ENCODE results near the gene CMPK1. TPM values are rescaled to one million over a fixed set of nuclear protein-coding genes. Genes with fewer than 3 reads are reported as not detected.

CMPK1 gene
- total RNA-seq, 4 donors from 2014 or later: 69.9 to 105 (median 99.2) TPM

DNA sequence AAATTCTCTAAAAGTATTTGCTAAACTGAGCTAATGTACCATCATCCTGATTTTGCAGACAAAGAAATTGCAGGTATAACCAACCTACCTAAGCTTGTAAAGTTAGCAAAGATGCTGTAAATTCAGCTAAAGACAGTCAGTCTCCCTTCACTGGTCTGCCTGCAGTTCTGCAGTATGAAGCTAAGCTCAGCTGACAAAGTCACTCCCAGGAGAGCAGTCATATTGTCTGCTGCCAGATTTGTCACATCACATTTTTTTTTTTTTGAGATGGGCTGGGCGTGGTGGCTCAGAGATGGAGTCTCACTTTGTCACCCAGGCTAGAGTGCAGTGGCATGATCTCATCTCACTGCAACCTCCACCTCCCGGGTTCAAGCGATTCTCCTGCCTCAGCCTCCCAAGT is 8.9 kb upstream of the CMPK1 start:
- Histone ChIP-seq H3K27ac (peak overlapping the region in 1 of 4 donors; percentile 62), H3K9me3 (no peaks in the 10 kb centered on the region), H3K4me1 (no peaks in the 10 kb centered on the region), H3K27me3 (no peaks in the 10 kb centered on the region), H3K4me3 (no peak overlapping the region), H3K36me3 (no peaks in the 10 kb centered on the region)
- no peak for TF ChIP-seq POLR2A (IDR thresholded peaks at IDR 0.05)
- TF ChIP-seq, protein P1, sequence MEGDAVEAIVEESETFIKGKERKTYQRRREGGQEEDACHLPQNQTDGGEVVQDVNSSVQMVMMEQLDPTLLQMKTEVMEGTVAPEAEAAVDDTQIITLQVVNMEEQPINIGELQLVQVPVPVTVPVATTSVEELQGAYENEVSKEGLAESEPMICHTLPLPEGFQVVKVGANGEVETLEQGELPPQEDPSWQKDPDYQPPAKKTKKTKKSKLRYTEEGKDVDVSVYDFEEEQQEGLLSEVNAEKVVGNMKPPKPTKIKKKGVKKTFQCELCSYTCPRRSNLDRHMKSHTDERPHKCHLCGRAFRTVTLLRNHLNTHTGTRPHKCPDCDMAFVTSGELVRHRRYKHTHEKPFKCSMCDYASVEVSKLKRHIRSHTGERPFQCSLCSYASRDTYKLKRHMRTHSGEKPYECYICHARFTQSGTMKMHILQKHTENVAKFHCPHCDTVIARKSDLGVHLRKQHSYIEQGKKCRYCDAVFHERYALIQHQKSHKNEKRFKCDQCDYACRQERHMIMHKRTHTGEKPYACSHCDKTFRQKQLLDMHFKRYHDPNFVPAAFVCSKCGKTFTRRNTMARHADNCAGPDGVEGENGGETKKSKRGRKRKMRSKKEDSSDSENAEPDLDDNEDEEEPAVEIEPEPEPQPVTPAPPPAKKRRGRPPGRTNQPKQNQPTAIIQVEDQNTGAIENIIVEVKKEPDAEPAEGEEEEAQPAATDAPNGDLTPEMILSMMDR (IDR thresholded peaks at IDR 0.05): no peak
- TF ChIP-seq EP300 (IDR thresholded peaks at IDR 0.05): no peak
- no peak for DNase-seq (ENCODE audit: low spot score in 2 of 2)
- WGBS, 2 donors: 98 to 100% methylated on average over 3 of the region's 3 CpGs

DNA sequence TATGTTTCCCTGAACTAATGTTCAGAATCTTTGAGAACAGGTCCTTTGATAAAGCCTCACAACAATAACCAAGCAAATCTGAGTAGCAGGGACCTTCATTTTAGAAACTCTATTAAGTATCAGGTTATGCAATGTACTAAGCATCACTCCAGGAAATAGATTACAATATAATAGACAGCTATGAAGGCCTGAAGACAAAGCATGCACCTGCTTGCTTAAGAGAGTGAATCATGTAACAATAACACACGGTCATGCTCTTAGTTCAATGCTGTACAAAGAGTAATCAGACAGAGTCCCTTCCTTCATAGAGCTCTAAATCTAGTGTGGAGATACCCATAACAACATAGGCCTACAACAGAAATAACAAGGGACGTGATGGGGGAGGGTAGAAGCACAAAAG is 8.1 kb upstream of the CMPK1 start:
- TF ChIP-seq POLR2A (IDR thresholded peaks at IDR 0.05) (no peak), EP300 (IDR thresholded peaks at IDR 0.05) (no peak)
- H3K4me1 ChIP-seq: no peaks in the 10 kb centered on the region
- 83 to 90% methylated on average over 2 of the region's 2 CpGs for WGBS, 2 donors

DNA sequence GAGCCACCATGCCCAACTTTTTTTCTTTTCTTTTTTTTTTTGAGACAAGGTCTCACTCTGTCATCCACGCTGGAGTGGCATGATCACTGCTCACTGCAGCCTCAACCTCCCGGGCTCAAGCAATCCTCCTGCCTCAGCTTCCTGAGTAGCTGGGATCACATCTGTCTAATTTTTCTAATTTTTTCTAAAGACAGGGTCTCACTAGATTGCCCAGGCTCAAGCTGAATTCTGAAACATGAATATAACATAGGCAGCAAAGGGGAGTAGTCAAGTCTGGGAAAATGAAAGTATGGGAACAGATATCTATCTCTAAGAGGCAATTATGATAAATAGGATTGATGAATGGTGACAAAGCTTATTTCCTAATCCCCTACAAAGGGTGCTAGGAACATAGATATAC is 7.3 kb upstream of the CMPK1 start:
- no peak overlapping the region for H3K4me3 ChIP-seq
- no peaks in the 10 kb centered on the region for H3K9me3 ChIP-seq
- H3K27me3 ChIP-seq: no peaks in the 10 kb centered on the region
- no peak for DNase-seq (ENCODE audit: low spot score in 2 of 2)
- TF ChIP-seq, protein P1 (IDR thresholded peaks at IDR 0.05): no peak
- TF ChIP-seq POLR2A (IDR thresholded peaks at IDR 0.05) (no peak), EP300 (IDR thresholded peaks at IDR 0.05) (no peak)
- H3K36me3 ChIP-seq: no peaks in the 10 kb centered on the region
- no peak overlapping the region for H3K27ac ChIP-seq
- H3K4me1 ChIP-seq: no peaks in the 10 kb centered on the region
- 37 to 89% methylated on average over 2 of the region's 2 CpGs for WGBS, 2 donors

More for the DNA sequence above, 8.1 kb upstream of the CMPK1 start:
- H3K4me3 ChIP-seq: no peak overlapping the region
- no peaks in the 10 kb centered on the region for H3K27me3 ChIP-seq
- no peaks in the 10 kb centered on the region for H3K36me3 ChIP-seq
- no peak overlapping the region for H3K27ac ChIP-seq
- no peak for DNase-seq (ENCODE audit: low spot score in 2 of 2)
- H3K9me3 ChIP-seq: no peaks in the 10 kb centered on the region

DNA sequence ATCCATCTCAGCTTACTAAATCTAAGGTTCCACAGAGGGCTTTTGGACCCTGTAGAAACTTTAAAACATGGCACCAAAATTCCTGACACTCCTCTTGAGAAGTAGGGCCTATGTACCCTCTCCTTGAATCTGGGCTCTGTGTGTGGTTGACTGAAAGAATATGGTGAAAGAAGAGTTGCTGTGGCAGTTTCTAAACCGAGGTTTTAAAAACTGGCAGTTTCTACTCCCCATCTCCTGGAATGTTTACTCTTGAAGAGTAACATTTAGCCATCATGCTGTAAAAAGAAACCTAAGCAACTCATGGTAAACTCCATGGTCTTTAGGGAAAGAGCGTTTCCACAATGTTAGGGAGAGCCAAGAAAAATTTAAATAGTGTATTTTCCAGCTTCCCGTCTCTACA is 4.6 kb upstream of the CMPK1 start:
- H3K27ac ChIP-seq: peak overlapping the region in 1 of 4 donors; percentile 74
- TF ChIP-seq, protein P1 (IDR thresholded peaks at IDR 0.05): no peak
- no peak for TF ChIP-seq POLR2A (IDR thresholded peaks at IDR 0.05)
- TF ChIP-seq EP300 (IDR thresholded peaks at IDR 0.05): no peak
- WGBS, 2 donors: 83 to 87% methylated on average over 3 of the region's 3 CpGs
- H3K4me3 ChIP-seq: no peak overlapping the region
- peaks cover 0 to 19% (median 7%) of the 10 kb centered on the region in 4 donors for H3K4me1 ChIP-seq
- no peaks in the 10 kb centered on the region for H3K27me3 ChIP-seq
- H3K36me3 ChIP-seq: no peaks in the 10 kb centered on the region
- DNase-seq (ENCODE audit: low spot score in 2 of 2): no peak
- H3K9me3 ChIP-seq: no peaks in the 10 kb centered on the region

DNA sequence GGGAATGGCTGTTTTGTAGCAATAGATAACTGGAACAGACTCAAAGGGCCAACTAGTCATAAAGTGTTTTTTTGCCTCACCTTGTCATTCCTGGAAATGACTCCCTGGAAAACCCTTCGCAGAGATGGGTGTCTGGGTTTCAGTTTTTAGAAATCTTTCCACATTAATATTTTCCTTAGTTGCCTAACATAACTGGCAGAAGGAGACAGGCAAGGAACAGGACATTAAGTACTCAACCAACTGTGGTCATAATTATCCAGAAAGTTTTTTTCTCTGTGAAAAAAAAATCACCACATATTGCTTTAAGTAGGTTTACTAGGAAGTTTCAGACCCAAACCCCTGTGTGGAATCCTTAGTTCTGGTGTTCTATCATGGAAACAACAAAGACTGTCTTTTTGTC is 3.4 kb upstream of the CMPK1 start:
- peak; percentile 53 to 82 for TF ChIP-seq EP300 (IDR thresholded peaks at IDR 0.05)
- TF ChIP-seq, protein P1 (IDR thresholded peaks at IDR 0.05): no peak
- Histone ChIP-seq H3K27ac (peak overlapping the region in 2 of 4 donors; percentile 31 to 99), H3K27me3 (no peaks in the 10 kb centered on the region), H3K4me3 (no peak overlapping the region), H3K9me3 (no peaks in the 10 kb centered on the region), H3K36me3 (no peaks in the 10 kb centered on the region), H3K4me1 (peaks cover 0 to 25% (median 11%) of the 10 kb centered on the region in 4 donors)
- no peak for DNase-seq (ENCODE audit: low spot score in 2 of 2)
- WGBS, 2 donors: 90 to 93% methylated on average over 1 of the region's 1 CpG

DNA sequence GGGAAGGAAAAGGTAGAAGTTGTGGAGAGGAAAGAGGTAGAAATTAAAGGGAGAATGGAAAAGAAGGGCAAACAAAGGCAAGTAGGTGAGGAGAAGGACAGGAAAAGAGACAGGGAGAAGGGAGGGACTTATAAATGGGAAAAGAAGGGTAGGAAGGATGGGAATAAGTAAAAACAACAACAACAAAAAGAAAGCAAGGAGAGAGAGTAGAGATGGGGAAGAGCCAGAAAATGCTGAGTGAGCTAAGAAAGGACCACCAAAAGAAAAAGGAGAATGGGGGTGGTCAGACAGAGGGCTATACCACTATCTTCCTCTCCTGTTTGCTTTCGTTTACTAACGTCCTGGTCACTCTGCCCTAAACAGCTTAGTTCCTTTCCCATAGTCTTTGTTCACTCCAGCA is 1.7 kb upstream of the CMPK1 start:
- DNase-seq (ENCODE audit: low spot score in 2 of 2): no peak
- Histone ChIP-seq H3K36me3 (no peaks in the 10 kb centered on the region), H3K9me3 (no peaks in the 10 kb centered on the region), H3K4me3 (no peak overlapping the region), H3K27me3 (no peaks in the 10 kb centered on the region), H3K4me1 (peaks cover 0 to 40% (median 21%) of the 10 kb centered on the region in 4 donors), H3K27ac (peak overlapping the region in 1 of 4 donors; percentile 99)
- TF ChIP-seq POLR2A (IDR thresholded peaks at IDR 0.05) (no peak), EP300 (IDR thresholded peaks at IDR 0.05) (no peak)
- TF ChIP-seq, protein P1 (IDR thresholded peaks at IDR 0.05): no peak
- 86 to 90% methylated on average over 2 of the region's 2 CpGs for WGBS, 2 donors
